Ovary (tissue), 9 donors: ENCODE measurements around the gene MEG3. TPM values are rescaled to one million over a fixed set of nuclear protein-coding genes. Genes with fewer than 3 reads are reported as not detected.

ENCODE experiments used
- DNase-seq, 5 donors: peaks; one replicate each; pipeline ENCODE4 v3.0.0-alpha.2; 2019 to 2020
- H3K27ac ChIP-seq, 2 donors: fragments of 200-600 bp; one replicate each; pipeline versions ENCODE4 v1.5.1 to v1.8.0; 2019 to 2022
- H3K27me3 ChIP-seq: fragments of 200-600 bp; one replicate; pipeline ENCODE4 v1.8.0; 2022
- H3K36me3 ChIP-seq: fragments of 200-600 bp; sonication (generic); one replicate; pipeline ENCODE4 v1.5.1; 2019
- H3K4me1 ChIP-seq: one replicate; pipeline ENCODE4 v1.8.1; 2013; ENCODE audit warnings: mild to moderate bottlenecking, moderate library complexity; ENCODE audit not compliant: insufficient read depth
- H3K4me3 ChIP-seq: fragments of 200-600 bp; sonication (generic); one replicate; pipeline ENCODE4 v1.5.1; 2017
- H3K9me3 ChIP-seq, 2 donors: fragments of 200-600 bp in 1 of 2; sonication (generic) in 1 of 2; one replicate each; pipeline versions ENCODE4 v1.5.1 to v1.8.1; 2013 to 2019; ENCODE audit warnings: mild to moderate bottlenecking in 1 of 2, moderate library complexity in 1 of 2
- EP300 ChIP-seq: sonication (generic); formaldehyde crosslinking; IDR thresholded peaks from one replicate; pipeline ENCODE4 v1.6.1; 2017; ENCODE audit warnings: antibody characterized with exemption
- POLR2A ChIP-seq: fragments of 450-650 bp; IDR thresholded peaks from one replicate; pipeline ENCODE4 v1.6.1; 2017; ENCODE audit warnings: antibody characterized with exemption, mild to moderate bottlenecking, moderate library complexity
- WGBS, 3 donors: extraction: QIAGEN DNeasy Blood & Tissue Kit in 1 of 3; methylation state at CpG; one replicate each; pipeline versions ENCODE4 v1.1.5 to v1.1.7; 2013 to 2017; 5-methylcytosine and 5-hydroxymethylcytosine counted together
- intact Hi-C, 4 donors: fragments of 100-400 bp; cut with DNase I; formaldehyde crosslinking; loops; one replicate each; pipeline versions ENCODE4 v1.11.0 to v1.15.1; 2022 to 2023
- polyA plus RNA-seq, 2 donors: library from polyadenylated mRNA; stranded (reverse); fragments of 200-250 nt in 1 of 2; fragments of 350-450 nt in 1 of 2; fragmentation: Illumina TruSeq in 1 of 2; extraction: RNeasy Lipid Tissue Mini Kit (QIAGEN cat#74804) in 1 of 2; gene quantifications; one replicate each; pipeline ENCODE4 v1.2.3, GENCODE V29; 2013 to 2014
- total RNA-seq, 7 donors: library from RNA; depleted of rRNA in 2 of 7; stranded (reverse); fragments of >200 nt in 2 of 7; fragmentation: NEBNext Ultra II Directional in 3 of 7; extraction: Animal tissue kit (Norgen Biotek cat#: 25700) in 3 of 7; gene quantifications; one replicate each; pipeline versions ENCODE4 v1.1.0 to v1.2.4, GENCODE V29; 2016 to 2023
- TF ChIP-seq, protein P1 (sequence below), 3 donors: fragments of 450-650 bp in 2 of 3; fragments of 200-600 bp in 1 of 3; IDR thresholded peaks; one replicate each; pipeline versions ENCODE4 v1.5.1 to v1.8.0; 2016 to 2022; ENCODE audit warnings: antibody characterized with exemption in 3 of 3, mild to moderate bottlenecking in 1 of 3
- donor health status: DM: no; HTN: no; CAD: no; lungs with moderate emphysema.
- donor health status: DM: no; HTN: no; CAD: no.
- donor health status: Bipolar disorder and iron deficiency.
- donor health status: DM: yes; HTN: yes; CAD: no.
- donor health status: DM: no; HTN: no; CAD: no.
- donor health status: DM: yes; HTN: yes; CAD: no.

The MEG3 gene
- total and polyA plus RNA-seq, 9 donors = 186 to 1,950 (median 396) TPM

- DNase-seq = peak in 1 of 5 donors; percentile 6
- Histone ChIP-seq H3K9me3 (no peaks in the 10 kb centered on the region), H3K4me1 (no peaks in the 10 kb centered on the region), H3K36me3 (no peaks in the 10 kb centered on the region), H3K27ac (no peak overlapping the region), H3K27me3 (no peaks in the 10 kb centered on the region), H3K4me3 (no peak overlapping the region)
- WGBS, 3 donors = 76 to 84% (median 82%) methylated on average over 9 of the region's 9 CpGs
- no peak for TF ChIP-seq EP300
- intact Hi-C loops = no loop called here
These were observed 19.5 kb upstream of the MEG3 start for GRCh38 chr14:100806386-100806785.

- Histone ChIP-seq H3K9me3 (no peaks in the 10 kb centered on the region), H3K4me1 (no peaks in the 10 kb centered on the region), H3K27me3 (no peaks in the 10 kb centered on the region), H3K27ac (no peak overlapping the region), H3K4me3 (no peak overlapping the region), H3K36me3 (no peaks in the 10 kb centered on the region)
- no peak for TF ChIP-seq POLR2A
- TF ChIP-seq EP300 = no peak
- TF ChIP-seq, protein P1, sequence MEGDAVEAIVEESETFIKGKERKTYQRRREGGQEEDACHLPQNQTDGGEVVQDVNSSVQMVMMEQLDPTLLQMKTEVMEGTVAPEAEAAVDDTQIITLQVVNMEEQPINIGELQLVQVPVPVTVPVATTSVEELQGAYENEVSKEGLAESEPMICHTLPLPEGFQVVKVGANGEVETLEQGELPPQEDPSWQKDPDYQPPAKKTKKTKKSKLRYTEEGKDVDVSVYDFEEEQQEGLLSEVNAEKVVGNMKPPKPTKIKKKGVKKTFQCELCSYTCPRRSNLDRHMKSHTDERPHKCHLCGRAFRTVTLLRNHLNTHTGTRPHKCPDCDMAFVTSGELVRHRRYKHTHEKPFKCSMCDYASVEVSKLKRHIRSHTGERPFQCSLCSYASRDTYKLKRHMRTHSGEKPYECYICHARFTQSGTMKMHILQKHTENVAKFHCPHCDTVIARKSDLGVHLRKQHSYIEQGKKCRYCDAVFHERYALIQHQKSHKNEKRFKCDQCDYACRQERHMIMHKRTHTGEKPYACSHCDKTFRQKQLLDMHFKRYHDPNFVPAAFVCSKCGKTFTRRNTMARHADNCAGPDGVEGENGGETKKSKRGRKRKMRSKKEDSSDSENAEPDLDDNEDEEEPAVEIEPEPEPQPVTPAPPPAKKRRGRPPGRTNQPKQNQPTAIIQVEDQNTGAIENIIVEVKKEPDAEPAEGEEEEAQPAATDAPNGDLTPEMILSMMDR (IDR thresholded peaks at IDR 0.05) = no peak
- no peak for DNase-seq
- intact Hi-C loops = no loop called here
- WGBS, 3 donors = 85 to 90% (median 88%) methylated on average over 14 of the region's 14 CpGs
These were observed 18.4 kb upstream of the MEG3 start for GRCh38 chr14:100807496-100807895.

DNA sequence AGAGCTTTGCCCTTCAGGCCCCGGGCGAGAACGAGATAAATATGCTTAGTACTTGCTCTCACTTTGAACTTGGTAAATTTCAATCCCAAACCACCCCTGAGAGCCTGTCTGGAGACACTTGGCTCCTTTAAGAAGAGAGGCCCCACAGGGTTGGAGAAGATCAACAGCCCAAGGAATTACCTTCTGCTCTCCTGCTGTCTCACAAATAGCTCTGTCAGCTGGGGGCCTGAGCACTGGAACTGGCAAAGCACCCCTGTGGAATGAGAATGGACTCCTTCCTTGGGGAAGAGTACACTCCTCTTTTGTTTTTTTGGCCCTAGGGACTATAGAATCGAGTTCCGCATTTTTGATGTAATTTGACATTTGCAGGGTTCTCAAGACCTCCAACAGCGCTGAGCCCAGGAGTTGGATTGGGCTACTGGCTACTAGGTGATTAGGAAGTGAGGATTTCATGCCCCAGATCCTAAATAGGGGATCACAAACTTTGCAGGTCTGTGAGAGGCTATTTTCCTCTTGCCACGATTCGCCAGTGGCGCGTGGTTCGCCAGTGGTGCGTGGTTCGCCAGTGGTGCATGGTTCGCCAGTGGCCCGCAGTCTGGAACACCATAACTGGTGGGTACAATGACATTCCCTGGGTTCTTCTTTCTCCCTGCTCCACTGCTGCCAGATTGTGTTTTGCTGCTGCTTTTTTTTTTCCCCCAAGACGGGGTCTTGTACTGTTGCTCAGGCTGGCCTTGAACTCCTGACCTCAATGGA lies 17.8 kb upstream of the MEG3 start:
- Histone ChIP-seq H3K9me3 (no peaks in the 10 kb centered on the region), H3K27me3 (no peaks in the 10 kb centered on the region), H3K4me3 (no peak overlapping the region), H3K27ac (no peak overlapping the region), H3K4me1 (no peaks in the 10 kb centered on the region), H3K36me3 (no peaks in the 10 kb centered on the region)
- WGBS, 3 donors = 73 to 80% (median 75%) methylated on average over 16 of the region's 16 CpGs
- peak in 1 of 5 donors; percentile 6 for DNase-seq
- intact Hi-C loops = no loop called here
- no peak for TF ChIP-seq EP300
- TF ChIP-seq, protein P1 (IDR thresholded peaks at IDR 0.05) = no peak
- no peak for TF ChIP-seq POLR2A

DNA sequence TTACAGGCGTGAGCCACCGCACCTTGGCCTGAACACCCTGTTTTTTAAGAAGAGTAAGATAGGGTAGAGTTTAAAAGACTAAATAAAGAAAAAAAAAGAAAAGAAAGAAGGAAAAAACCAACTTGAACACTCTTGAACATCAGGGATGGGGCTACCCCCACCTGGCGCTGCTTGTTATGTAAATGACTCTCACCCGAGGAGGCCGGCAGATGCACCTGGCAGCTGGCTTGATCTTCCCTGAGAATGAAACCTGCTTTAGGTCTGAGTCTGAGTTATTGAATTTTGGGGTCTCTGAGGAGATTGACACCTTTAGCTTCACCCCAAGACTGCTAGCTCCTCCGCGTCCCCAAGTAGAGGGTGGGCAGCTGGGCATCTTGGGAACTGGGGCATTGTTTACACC lies 15.5 kb upstream of the MEG3 start:
- Histone ChIP-seq H3K4me3 (no peak overlapping the region), H3K27me3 (no peaks in the 10 kb centered on the region), H3K9me3 (no peaks in the 10 kb centered on the region), H3K36me3 (no peaks in the 10 kb centered on the region), H3K4me1 (no peaks in the 10 kb centered on the region), H3K27ac (no peak overlapping the region)
- intact Hi-C loops = no loop called here
- DNase-seq = no peak
- no peak for TF ChIP-seq EP300
- WGBS, 3 donors = 67 to 82% (median 79%) methylated on average over 7 of the region's 7 CpGs

GRCh38 chr14:100810861-100811461 lies 15.0 kb upstream of the MEG3 start:
- 63 to 77% (median 65%) methylated on average over 21 of the region's 21 CpGs for WGBS, 3 donors
- TF ChIP-seq EP300 (no peak), POLR2A (no peak)
- TF ChIP-seq, protein P1 (IDR thresholded peaks at IDR 0.05) = no peak
- intact Hi-C loops = no loop called here
- no peaks in the 10 kb centered on the region for H3K9me3 ChIP-seq
- H3K4me3 ChIP-seq = no peak overlapping the region
- DNase-seq = peak in 1 of 5 donors; percentile 13
- no peaks in the 10 kb centered on the region for H3K27me3 ChIP-seq
- H3K36me3 ChIP-seq = no peaks in the 10 kb centered on the region
- H3K27ac ChIP-seq = no peak overlapping the region
- H3K4me1 ChIP-seq = no peaks in the 10 kb centered on the region
